Heart right ventricle (tissue), 16 donors: Measurements from ENCODE around the gene TREX2. TPM values are rescaled to one million over a fixed set of nuclear protein-coding genes. Genes with fewer than 3 reads are reported as not detected.

Source experiments
- ATAC-seq, 8 donors: fragments of 200-7000 bp; cut with Tn5 transposase; one replicate each; pipeline ENCODE4 v1.9.1; 2020; ENCODE audit warnings: mild to moderate bottlenecking in 8 of 8, moderate library complexity in 8 of 8, moderate number of reproducible peaks in 1 of 8
- DNase-seq, 2 donors: peaks; one replicate each; pipeline ENCODE4 v3.0.0-alpha.2; 2020
- H3K27ac ChIP-seq, 10 donors: fragments of 200-600 bp; sonication (generic) in 2 of 10; one replicate each; pipeline versions ENCODE4 v1.5.0 to v1.8.0; 2020 to 2022; ENCODE audit warnings: mild to moderate bottlenecking in 3 of 10
- H3K27me3 ChIP-seq, 7 donors: fragments of 200-600 bp; one replicate each; pipeline ENCODE4 v1.8.0; 2021 to 2022; ENCODE audit warnings: mild to moderate bottlenecking in 2 of 7
- H3K36me3 ChIP-seq, 9 donors: fragments of 200-600 bp; sonication (generic) in 1 of 9; one replicate each; pipeline versions ENCODE4 v1.5.0 to v1.8.0; 2020 to 2022; ENCODE audit warnings: mild to moderate bottlenecking in 2 of 9
- H3K4me1 ChIP-seq, 9 donors: fragments of 200-600 bp; sonication (generic) in 1 of 9; one replicate each; pipeline versions ENCODE4 v1.5.0 to v1.8.0; 2020 to 2022; ENCODE audit warnings: mild to moderate bottlenecking in 4 of 9
- H3K4me3 ChIP-seq, 10 donors: fragments of 200-600 bp; sonication (generic) in 2 of 10; one replicate each; pipeline versions ENCODE4 v1.5.0 to v1.8.0; 2020 to 2022; ENCODE audit warnings: mild to moderate bottlenecking in 7 of 10, moderate library complexity in 2 of 10
- H3K9me3 ChIP-seq, 11 donors: fragments of 200-600 bp in 10 of 11; sonication (generic) in 2 of 11; one replicate each; pipeline versions ENCODE4 v1.5.0 to v1.8.0; 2013 to 2022; ENCODE audit warnings: mild to moderate bottlenecking in 2 of 11, control low read depth in 1 of 11, moderate library complexity in 1 of 11
- CTCF ChIP-seq, 9 donors: fragments of 200-600 bp; sonication (generic) in 2 of 9; IDR thresholded peaks; one replicate each; pipeline versions ENCODE4 v1.5.0 to v1.8.0; 2021 to 2022; ENCODE audit warnings: antibody characterized with exemption in 9 of 9, mild to moderate bottlenecking in 5 of 9, moderate library complexity in 1 of 9
- WGBS, 2 donors: extraction: QIAGEN DNeasy Blood & Tissue Kit; methylation state at CpG; one replicate each; pipeline ENCODE4 v1.1.7; 2013; ENCODE audit warnings: inconsistent platforms in 1 of 2; 5-methylcytosine and 5-hydroxymethylcytosine counted together
- intact Hi-C, 10 donors: fragments of 100-400 bp; cut with DNase I; formaldehyde crosslinking; loops; one replicate each; pipeline versions ENCODE4 v1.11.1 to v1.14.2; 2022
- polyA plus RNA-seq, 2 donors: library from polyadenylated mRNA; stranded (reverse); fragments of 200-250 nt; gene quantifications; one replicate each; pipeline ENCODE4 v1.2.3, GENCODE V29; 2013
- total RNA-seq, 10 donors: library from RNA; stranded (reverse); fragmentation: NEBNext Ultra II Directional in 3 of 10; extraction: Animal tissue kit (Norgen Biotek cat#: 25700) in 3 of 10; gene quantifications; one replicate each; pipeline versions ENCODE4 v1.2.1 to v1.2.4, GENCODE V29; 2021 to 2023
- donor health status: Arrhythmogenic right ventricular cardiomyopathy.
- donor health status: ischemic (EF 13 %, LVEDD 7.1; RV severe dilation, severe dysfunction).
- donor health status: healthy with polysubstance abuse.
- donor health status: DM: no; HTN: yes; CAD: no.
- donor health status: DM: no; HTN: no; CAD: no.
- donor health status: ischemic (EF 25% LVEDD 6.9; RV normal size, moderate dysfunction).
- donor health status: ischemic (EF 25% LVEDD 5.7; RV mildly dilated, moderate dysfunction).
- donor health status: healthy.
- donor health status: DM: yes; HTN: yes; CAD: no.
- donor health status: Ischemic cardiomyopathy.
- donor health status: ischemic (EF 35%, LVEDD 5.7; RV mildly dilated, moderate dysfunction).
- donor health status: nonischemic (EF 11% LVEDD 7.7; RV severe dilation, severe dysfunction).
- donor health status: DM: yes; HTN: yes; CAD: no.
- donor health status: PGD.
- donor health status: ischemic (EF 29% LVEDD 5.4; RV normal size, mild dysfunction).
- donor health status: nonischemic (EF 23%, LVEDD 6.1; RV moderate dilation, normal function).

The TREX2 gene
- total and polyA plus RNA-seq, 12 donors, result 0.20 to 0.44 (median 0.31) TPM; not detected in 4

- intact Hi-C loops, result no loop called here
- WGBS, 2 donors, result 84 to 86% methylated on average over 10 to 11 of the region's 11 CpGs
- Histone ChIP-seq H3K9me3 (no peaks in the 10 kb centered on the region), H3K27ac (peak overlapping the region in 1 of 10 donors; percentile 25), H3K36me3 (no peaks in the 10 kb centered on the region), H3K4me1 (peaks cover 0 to 17% (median 0%) of the 10 kb centered on the region in 9 donors), H3K4me3 (no peak overlapping the region), H3K27me3 (peaks cover 0 to 18% (median 0%) of the 10 kb centered on the region in 7 donors)
- no peak for DNase-seq
- no peak for TF ChIP-seq CTCF (IDR thresholded peaks at IDR 0.05)
- ATAC-seq, result no peak
Observed at GRCh38 chrX:153413731-153414130, 32.1 kb downstream of the TREX2 start.

DNA sequence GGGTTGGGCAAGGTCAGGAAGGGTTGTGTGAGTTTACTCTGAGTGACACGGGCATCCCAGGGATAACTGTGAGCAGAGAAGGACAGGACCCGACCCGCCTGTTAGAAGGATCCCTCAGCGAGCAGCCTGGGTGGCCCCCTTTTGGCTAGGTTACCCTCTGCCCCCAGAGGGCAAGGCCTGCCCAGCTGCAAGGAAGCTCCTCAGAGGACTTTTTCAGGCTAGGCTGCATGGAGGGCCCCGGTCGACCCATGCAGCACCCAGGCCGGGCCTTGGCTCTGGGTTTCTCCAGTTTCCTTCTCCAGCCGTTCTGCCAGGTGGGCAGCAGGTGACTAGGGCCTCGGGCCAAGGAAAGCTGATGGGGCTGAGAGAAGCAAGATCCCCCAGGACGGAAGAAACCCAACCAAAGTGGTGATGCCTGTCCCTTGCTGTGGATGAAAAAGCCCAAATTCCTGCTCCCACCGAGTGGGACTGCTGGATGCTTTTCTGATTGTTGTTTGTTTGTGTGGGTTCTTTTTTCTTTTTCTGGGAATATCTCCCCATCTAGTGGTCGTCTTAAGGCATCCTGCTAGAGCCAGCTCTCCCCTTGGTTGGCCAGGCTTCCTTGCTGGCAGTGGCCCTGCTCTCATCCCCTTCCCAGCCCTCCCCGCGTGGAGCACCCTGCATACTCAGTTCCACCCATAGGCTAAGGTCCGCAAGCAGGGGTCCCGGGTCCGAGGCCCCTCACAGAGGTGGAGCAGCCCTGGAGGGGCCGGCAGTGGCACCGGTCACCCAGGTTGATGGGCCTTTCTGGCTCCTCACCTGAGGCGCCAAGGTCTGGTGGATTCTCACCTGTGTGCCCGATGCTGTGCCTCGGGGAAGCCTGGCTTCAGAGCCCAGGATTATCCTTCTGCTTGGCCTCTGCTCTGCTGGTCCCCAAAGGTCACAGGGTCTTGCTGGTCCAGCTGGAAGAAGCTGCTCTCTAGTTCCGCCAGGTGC lies 32.8 kb downstream of the TREX2 start:
- Histone ChIP-seq H3K27me3 (peaks cover 0 to 18% (median 0%) of the 10 kb centered on the region in 7 donors), H3K9me3 (no peaks in the 10 kb centered on the region), H3K4me3 (peak overlapping the region in 6 of 10 donors; percentile 46 to 61 (median 56)), H3K36me3 (no peaks in the 10 kb centered on the region), H3K27ac (peak overlapping the region in 1 of 10 donors; percentile 25), H3K4me1 (peaks cover 0 to 17% (median 0%) of the 10 kb centered on the region in 9 donors)
- ATAC-seq (no peak), DNase-seq (no peak)
- TF ChIP-seq CTCF (IDR thresholded peaks at IDR 0.05), result peak in 1 of 9 donors; percentile 12
- intact Hi-C loops, result no loop called here
- 82% methylated on average over 20 to 23 of the region's 23 CpGs for WGBS, 2 donors

DNA sequence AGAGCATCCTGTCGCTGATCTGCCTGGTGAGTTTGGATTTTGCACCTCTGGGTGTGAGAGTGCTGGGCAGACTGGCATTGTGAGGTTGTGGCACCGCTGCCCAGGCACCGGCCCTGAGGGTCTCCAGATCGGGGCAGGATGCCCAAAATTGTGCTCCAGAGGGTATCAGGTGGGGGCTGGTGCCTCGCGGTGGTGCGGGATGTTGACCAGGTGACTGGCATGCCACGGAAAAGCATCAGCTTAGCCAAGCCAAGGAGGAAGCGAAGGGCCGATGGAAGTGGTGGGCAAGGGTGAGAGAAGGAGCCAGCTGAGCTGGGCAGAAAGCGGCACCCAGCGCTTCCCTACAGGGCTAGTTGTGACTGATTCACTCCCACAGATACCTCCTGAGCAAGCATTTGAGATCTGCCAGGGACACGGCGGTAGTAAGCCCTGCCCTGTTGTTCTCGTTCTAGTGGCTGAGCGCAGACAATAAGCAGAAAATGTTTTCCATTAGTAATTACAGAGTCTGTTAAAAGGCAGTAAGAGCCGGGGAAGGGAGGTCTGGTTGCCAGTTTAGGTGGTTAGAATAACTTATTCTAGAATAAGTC lies 33.8 kb downstream of the TREX2 start:
- Histone ChIP-seq H3K27ac (peak overlapping the region in 3 of 10 donors; percentile 14 to 48 (median 22)), H3K27me3 (peaks cover 0 to 18% (median 0%) of the 10 kb centered on the region in 7 donors), H3K4me1 (peaks cover 0 to 17% (median 0%) of the 10 kb centered on the region in 9 donors), H3K9me3 (no peaks in the 10 kb centered on the region), H3K36me3 (no peaks in the 10 kb centered on the region), H3K4me3 (peak overlapping the region; percentile 35 to 61 (median 56))
- 49 to 63% methylated on average over 17 of the region's 17 CpGs for WGBS, 2 donors
- ATAC-seq (no peak), DNase-seq (no peak)
- TF ChIP-seq CTCF (IDR thresholded peaks at IDR 0.05), result no peak
- intact Hi-C loops, result no loop called here

- TF ChIP-seq CTCF (IDR thresholded peaks at IDR 0.05), result no peak
- Histone ChIP-seq H3K9me3 (no peaks in the 10 kb centered on the region), H3K27ac (peak within 1 kb of the TSS in 5 of 10 donors; percentile 14 to 48 (median 22)), H3K4me1 (peaks cover 0 to 12% (median 0%) of the 10 kb centered on the region in 9 donors), H3K36me3 (no peaks in the 10 kb centered on the region), H3K27me3 (peaks cover 0 to 12% (median 0%) of the 10 kb centered on the region in 7 donors), H3K4me3 (peak within 1 kb of the TSS; percentile 35 to 61 (median 56))
- intact Hi-C loops, result no loop called here
- peak; percentile 59 to 75 (median 64) for ATAC-seq
- WGBS, 2 donors, result 3 to 5% methylated on average over 20 to 71 of the region's 75 CpGs
- peak in 1 of 2 donors; percentile 58 for DNase-seq
Observed at GRCh38 chrX:153411255-153411987, 34.4 kb downstream of the TREX2 start, which contains the start of gene ZFP92. TSS of gene ZFP92 (plus strand) at chrX:153411472. CDS start at chrX:153418323, 6,851 bp downstream.
